Keratinocyte (primary cell): ENCODE measurements around the gene GAN. TPM values are rescaled to one million over a fixed set of nuclear protein-coding genes. Genes with fewer than 3 reads are reported as not detected.
"Not testable (repeated sequence)": the region's sequence is repeated elsewhere in the genome, so short reads cannot be mapped to it uniquely, and the experiment has no call there.

Experiments used
- DNase-seq: peaks from one replicate; pipeline ENCODE4 v3.0.0-alpha.2; 2011; ENCODE audit warnings: low read depth, missing footprints, low spot score
- FAIRE-seq: peaks from 2 replicates; lab custom pipeline; 2011; peaks lifted over from hg19 to GRCh38; lab: Jason Lieb, UNC
- H2AFZ ChIP-seq: 2 replicates; pipeline ENCODE4 v1.6.0; 2012; ENCODE audit warnings: low read length, control low read depth, inconsistent platforms; ENCODE audit not compliant: control insufficient read depth
- H3K27ac ChIP-seq: 2 replicates; pipeline ENCODE4 v1.5.1; 2011; ENCODE audit warnings: low read length; ENCODE audit not compliant: control insufficient read depth, insufficient read depth
- H3K27me3 ChIP-seq: 3 replicates; pipeline ENCODE4 v1.6.0; 2011; ENCODE audit warnings: low read length; ENCODE audit not compliant: control insufficient read depth, insufficient read depth; ENCODE audit errors: extremely low read depth
- H3K36me3 ChIP-seq, 2 experiments: 2 replicates in 1 of 2; 3 replicates in 1 of 2; pipeline ENCODE4 v1.5.1; 2011; ENCODE audit warnings: low read length in 2 of 2, mild to moderate bottlenecking in 1 of 2; ENCODE audit not compliant: control insufficient read depth in 2 of 2, insufficient read depth in 2 of 2; ENCODE audit errors: extremely low read depth in 1 of 2
- H3K4me1 ChIP-seq: 3 replicates; pipeline ENCODE4 v1.5.1; 2011; ENCODE audit warnings: low read length; ENCODE audit not compliant: control insufficient read depth, insufficient read depth; ENCODE audit errors: extremely low read depth
- H3K4me2 ChIP-seq: 3 replicates; pipeline ENCODE4 v1.6.0; 2011; ENCODE audit warnings: low read depth, low read length; ENCODE audit not compliant: control insufficient read depth, insufficient read depth; ENCODE audit errors: extremely low read depth
- H3K4me3 ChIP-seq, 3 experiments: fragments of 200-600 bp in 1 of 3; sonication (generic) in 1 of 3; 2 replicates in 2 of 3; 3 replicates in 1 of 3; pipeline ENCODE4 v1.5.1; 2011 to 2016; ENCODE audit warnings: low read length in 3 of 3, mild to moderate bottlenecking in 3 of 3, control low read depth in 2 of 3, inconsistent platforms in 1 of 3, low read depth in 1 of 3, mixed read lengths in 1 of 3, mixed run types in 1 of 3, moderate library complexity in 1 of 3; ENCODE audit not compliant: control insufficient read depth in 2 of 3, insufficient read depth in 2 of 3; ENCODE audit errors: extremely low read depth in 1 of 3
- H3K79me2 ChIP-seq: 2 replicates; pipeline ENCODE4 v1.6.0; 2012; ENCODE audit warnings: low read length; ENCODE audit not compliant: control insufficient read depth, insufficient read depth
- H3K9ac ChIP-seq: 3 replicates; pipeline ENCODE4 v1.6.0; 2011; ENCODE audit warnings: low read length; ENCODE audit not compliant: control insufficient read depth, insufficient read depth; ENCODE audit errors: extremely low read depth
- H3K9me1 ChIP-seq: 3 replicates; pipeline ENCODE4 v1.6.0; 2011; ENCODE audit warnings: low read length; ENCODE audit not compliant: control insufficient read depth, insufficient read depth; ENCODE audit errors: extremely low read depth
- H3K9me3 ChIP-seq: 2 replicates; pipeline ENCODE4 v1.5.1; 2012; ENCODE audit warnings: low read depth, low read length; ENCODE audit not compliant: control insufficient read depth
- H4K20me1 ChIP-seq: 3 replicates; pipeline ENCODE4 v1.6.0; 2011; ENCODE audit warnings: low read length; ENCODE audit not compliant: control insufficient read depth, insufficient read depth; ENCODE audit errors: extremely low read depth
- CTCF ChIP-seq, 3 experiments: IDR thresholded peaks in 1 of 3; conservative IDR thresholded peaks in 1 of 3; optimal IDR thresholded peaks in 1 of 3; 2 replicates in 2 of 3; 3 replicates in 1 of 3; pipeline versions ENCODE3 to v1.5.1; 2011; ENCODE audit warnings: low read length in 3 of 3, mild to moderate bottlenecking in 3 of 3, moderate library complexity in 2 of 3, control low read depth in 1 of 3, inconsistent platforms in 1 of 3; ENCODE audit not compliant: insufficient read depth in 2 of 3; ENCODE audit errors: extremely low read depth in 1 of 3
- EZH2 ChIP-seq: IDR thresholded peaks from one replicate; pipeline ENCODE4 v1.6.1; 2012; ENCODE audit warnings: inconsistent platforms, mild to moderate bottlenecking, low read length, moderate library complexity
- dilution Hi-C: fragments of 300-500 bp; cut with MboI; formaldehyde crosslinking; loops from one replicate; pipeline ENCODE4 v1.7.0; 2020; ENCODE audit warnings: low sequenced_read_pairs; ENCODE audit not compliant: extremely low pct_ligation_motif_present
- polyA plus RNA-seq, 5 experiments: library from polyadenylated mRNA; depleted of rRNA in 3 of 5; stranded (reverse) in 3 of 5; stranded (forward) in 1 of 5; unstranded in 1 of 5; fragments of >200 nt; gene quantifications; 1 replicate in 1 of 5; 2 replicates in 3 of 5; 3 replicates in 1 of 5; pipeline versions ENCODE4 v1.2.1 to v1.2.3, GENCODE V29; 2011 to 2012; ENCODE audit warnings: missing spikeins in 2 of 5, low read depth in 1 of 5, low replicate concordance in 1 of 5

GAN gene
- polyA plus RNA-seq, 1 donor (not counting 4 experiments of a cell fraction or from before 2014, with no cell fraction given), result 6.5 TPM

- TF ChIP-seq CTCF (optimal IDR thresholded peaks at IDR 0.05 in 1 of 3, IDR thresholded peaks at IDR 0.05 in 1 of 3, conservative IDR thresholded peaks at IDR 0.05 in 1 of 3; ENCODE audit: extremely low read depth in 1 of 3, insufficient read depth in 2 of 3, low read length in 3 of 3) (no peak), EZH2 (no peak)
- dilution Hi-C loops, result no loop called here
- peak overlapping the region; percentile 47 for H3K9ac ChIP-seq
Observed at GRCh38 chr16:81403208-81403600, 88.4 kb downstream of the GAN start.

GRCh38 chr16:81403601-81404391 lies 89.0 kb downstream of the GAN start:
- H4K20me1 ChIP-seq, result no peaks in the 10 kb centered on the region
- no peaks in the 10 kb centered on the region for H3K36me3 ChIP-seq
- H3K9me1 ChIP-seq, result no peaks in the 10 kb centered on the region
- FAIRE-seq (peak; percentile 49), DNase-seq (peak; percentile 13)
- peak overlapping the region; percentile 26 for H3K27ac ChIP-seq
- no peaks in the 10 kb centered on the region for H3K27me3 ChIP-seq
- peak overlapping the region; percentile 47 for H3K9ac ChIP-seq
- H3K79me2 ChIP-seq, result no peaks in the 10 kb centered on the region
- H3K9me3 ChIP-seq, result peaks cover 2% of the 10 kb centered on the region
- no peak overlapping the region for H3K4me3 ChIP-seq
- peaks cover 49% of the 10 kb centered on the region for H3K4me1 ChIP-seq
- peak overlapping the region; percentile 69 for H3K4me2 ChIP-seq
- H2AFZ ChIP-seq, result peak overlapping the region; percentile 78
- TF ChIP-seq CTCF (optimal IDR thresholded peaks at IDR 0.05 in 1 of 3, IDR thresholded peaks at IDR 0.05 in 1 of 3, conservative IDR thresholded peaks at IDR 0.05 in 1 of 3; ENCODE audit: extremely low read depth in 1 of 3, insufficient read depth in 2 of 3, low read length in 3 of 3), result peak; percentile 75 to 92 (median 90)
- no peak for TF ChIP-seq EZH2
- dilution Hi-C loops, result no loop called here

More at GRCh38 chr16:81403208-81403600, 88.4 kb downstream of the GAN start:
- H3K27me3 ChIP-seq, result no peaks in the 10 kb centered on the region
- H3K79me2 ChIP-seq, result no peaks in the 10 kb centered on the region
- no peaks in the 10 kb centered on the region for H3K9me1 ChIP-seq
- no peaks in the 10 kb centered on the region for H4K20me1 ChIP-seq
- DNase-seq (no peak), FAIRE-seq (no peak)
- no peak overlapping the region for H3K4me3 ChIP-seq
- no peaks in the 10 kb centered on the region for H3K36me3 ChIP-seq
- peak overlapping the region; percentile 69 for H3K4me2 ChIP-seq
- peaks cover 49% of the 10 kb centered on the region for H3K4me1 ChIP-seq
- peak overlapping the region; percentile 26 for H3K27ac ChIP-seq
- H2AFZ ChIP-seq, result no peak overlapping the region
- H3K9me3 ChIP-seq, result peaks cover 2% of the 10 kb centered on the region

- peak overlapping the region; percentile 53 for H3K9ac ChIP-seq
- H3K27me3 ChIP-seq, H4K20me1 ChIP-seq, H3K9me1 ChIP-seq, FAIRE-seq, H2AFZ ChIP-seq, DNase-seq, H3K4me2 ChIP-seq, H3K9me3 ChIP-seq, H3K36me3 ChIP-seq, H3K4me3 ChIP-seq, H3K79me2 ChIP-seq, dilution Hi-C loops: not testable (repeated sequence)
- peaks cover 54% of the 10 kb centered on the region for H3K4me1 ChIP-seq
- peak overlapping the region; percentile 83 for H3K27ac ChIP-seq
Observed at GRCh38 chr16:81405002-81405401, 90.2 kb downstream of the GAN start.
